ENCODE measurements around the gene ZYX. TPM values are rescaled to one million over a fixed set of nuclear protein-coding genes. Genes with fewer than 3 reads are reported as not detected.
A peak's percentile ranks its signal among the peaks of the same experiment; 100 is the strongest.

ZYX gene
- total RNA-seq, 1 experiment from 2014 or later = 237 TPM

DNA sequence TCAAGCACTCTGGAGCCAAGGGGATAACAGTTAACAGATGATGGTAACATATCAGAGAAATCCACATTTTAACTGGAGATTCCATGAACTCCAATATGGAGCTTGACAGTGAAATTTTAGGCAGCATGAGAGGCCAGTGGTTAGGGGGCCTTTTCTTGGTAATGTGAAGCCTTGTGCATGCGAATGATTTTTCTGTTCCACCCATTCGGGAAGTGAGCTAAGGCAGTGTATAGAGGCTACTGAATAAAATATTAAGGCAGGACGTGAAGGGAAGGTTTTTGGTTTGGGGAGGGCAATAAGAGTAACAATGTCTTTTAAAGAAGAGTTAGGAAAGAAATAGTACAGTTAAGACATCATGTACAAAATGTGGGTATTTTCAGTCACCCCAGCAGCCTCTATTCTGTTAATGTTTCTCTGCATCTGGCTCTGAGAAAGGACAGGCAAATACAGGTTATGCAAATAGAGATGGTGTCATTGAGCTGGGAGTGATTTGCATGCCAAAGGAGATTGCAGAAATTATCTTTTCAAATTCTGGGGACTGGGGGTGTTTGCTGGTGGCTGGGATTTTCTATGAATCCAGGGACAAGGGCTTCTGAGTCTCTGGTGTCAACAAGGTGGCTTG, 55.3 kb downstream of the ZYX start:
- H3K27ac ChIP-seq (ENCODE audit: insufficient read length, low read depth, low read length) = no peak overlapping the region
- peak overlapping the region; percentile 11 for H3K4me2 ChIP-seq (ENCODE audit: insufficient read depth, insufficient read length, low read length)

More for the DNA sequence above, 55.3 kb downstream of the ZYX start:
- Histone ChIP-seq H3K79me1 (ENCODE audit: insufficient read depth, low read depth, low read length, poor library complexity, severe bottlenecking) (no peaks in the 10 kb centered on the region), H3K14ac (ENCODE audit: insufficient read depth, low read length) (no peak overlapping the region), H4K91ac (ENCODE audit: insufficient read length, low read depth, low read length) (no peak overlapping the region), H3K18ac (ENCODE audit: insufficient read length, low read depth, low read length) (no peak overlapping the region), H3K23me2 (ENCODE audit: insufficient read length, low read depth, low read length, poor library complexity, severe bottlenecking) (no peaks in the 10 kb centered on the region), H2BK15ac (ENCODE audit: low read depth, low read length) (no peak overlapping the region), H2AK5ac (ENCODE audit: insufficient read length, low read length) (no peak overlapping the region), H2BK120ac (ENCODE audit: low read depth, low read length, poor library complexity, severe bottlenecking) (no peak overlapping the region), H3K79me2 (ENCODE audit: insufficient read depth, low read length) (no peaks in the 10 kb centered on the region), H2AFZ (ENCODE audit: low read length) (no peak overlapping the region), H3K4me1 (ENCODE audit: insufficient read depth, low read length) (peaks cover 7% of the 10 kb centered on the region; the same call in 1 of the 2 replicates), H3K23ac (ENCODE audit: insufficient read length, low read depth, low read length) (no peak overlapping the region), H3T11ph (ENCODE audit: low read length) (no peak overlapping the region), H2BK5ac (ENCODE audit: insufficient read length, low read length) (no peak overlapping the region), H3K9me3 (ENCODE audit: control insufficient read depth, low read depth, low read length) (no peaks in the 10 kb centered on the region), H4K20me1 (ENCODE audit: control insufficient read depth, insufficient read depth, insufficient read length) (no peaks in the 10 kb centered on the region), H2BK12ac (ENCODE audit: insufficient read length, low read depth, low read length) (no peak overlapping the region), H3K56ac (ENCODE audit: insufficient read length, low read depth, low read length) (no peak overlapping the region), H2BK20ac (ENCODE audit: low read depth, low read length, poor library complexity, severe bottlenecking) (no peak overlapping the region), H4K8ac (replicated peaks; ENCODE audit: insufficient read length, low read depth, low read length) (no peak overlapping the region), H4K5ac (ENCODE audit: insufficient read length, low read depth, low read length) (no peak overlapping the region), H3K27me3 (ENCODE audit: insufficient read depth, low read length) (no peaks in the 10 kb centered on the region), H3K4ac (ENCODE audit: low read depth, low read length) (no peak overlapping the region), H3K9ac (ENCODE audit: extremely low read depth, insufficient read length, low read length) (no peak overlapping the region)
- H3K36me3 Mint-ChIP-seq (ENCODE audit: insufficient read depth in 1 of 3, low read depth in 3 of 3) = no peaks in the 10 kb centered on the region; a peak in 1 of 7 replicates
- H3K27me3 Mint-ChIP-seq (ENCODE audit: low read depth) = no peaks in the 10 kb centered on the region; the same call in none of the 2 replicates
- no peak for DNase-seq
- no peaks in the 10 kb centered on the region for H3K9me3 Mint-ChIP-seq
- WGBS (ENCODE audit: extremely low coverage, insufficient read length, low lambda C conversion rate) = no CpG with 5 or more reads among the region's 3 CpGs
- peaks cover 21% of the 10 kb centered on the region in 2 experiments for H3K4me1 Mint-ChIP-seq
- H3K27ac Mint-ChIP-seq = peak overlapping the region in 1 of 3 experiments; percentile 2; a peak in 2 of 7 replicates
- peak overlapping the region in 1 of 2 experiments; percentile 13; a peak in 1 of 5 replicates for H3K4me3 Mint-ChIP-seq
- TF ChIP-seq, protein P1, sequence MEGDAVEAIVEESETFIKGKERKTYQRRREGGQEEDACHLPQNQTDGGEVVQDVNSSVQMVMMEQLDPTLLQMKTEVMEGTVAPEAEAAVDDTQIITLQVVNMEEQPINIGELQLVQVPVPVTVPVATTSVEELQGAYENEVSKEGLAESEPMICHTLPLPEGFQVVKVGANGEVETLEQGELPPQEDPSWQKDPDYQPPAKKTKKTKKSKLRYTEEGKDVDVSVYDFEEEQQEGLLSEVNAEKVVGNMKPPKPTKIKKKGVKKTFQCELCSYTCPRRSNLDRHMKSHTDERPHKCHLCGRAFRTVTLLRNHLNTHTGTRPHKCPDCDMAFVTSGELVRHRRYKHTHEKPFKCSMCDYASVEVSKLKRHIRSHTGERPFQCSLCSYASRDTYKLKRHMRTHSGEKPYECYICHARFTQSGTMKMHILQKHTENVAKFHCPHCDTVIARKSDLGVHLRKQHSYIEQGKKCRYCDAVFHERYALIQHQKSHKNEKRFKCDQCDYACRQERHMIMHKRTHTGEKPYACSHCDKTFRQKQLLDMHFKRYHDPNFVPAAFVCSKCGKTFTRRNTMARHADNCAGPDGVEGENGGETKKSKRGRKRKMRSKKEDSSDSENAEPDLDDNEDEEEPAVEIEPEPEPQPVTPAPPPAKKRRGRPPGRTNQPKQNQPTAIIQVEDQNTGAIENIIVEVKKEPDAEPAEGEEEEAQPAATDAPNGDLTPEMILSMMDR (conservative IDR thresholded peaks at IDR 0.05) = no peak
